K562 (cell line): ENCODE results near the gene CBX8. TPM values are rescaled to one million over a fixed set of nuclear protein-coding genes. Genes with fewer than 3 reads are reported as not detected.

Experiments
- C11orf30 ChIP-seq: fragments of 450-650 bp; IDR thresholded peaks from 2 replicates; pipeline ENCODE4 v1.6.1; 2016; ENCODE audit warnings: low read depth, mild to moderate bottlenecking
- CTCFL ChIP-seq: IDR thresholded peaks from 2 replicates; pipeline ENCODE4 v1.6.1; 2011; ENCODE audit warnings: borderline replicate concordance, low read depth, mild to moderate bottlenecking, moderate library complexity, low read length; ENCODE audit not compliant: insufficient read depth, poor library complexity, severe bottlenecking
- HDAC1 ChIP-seq, 2 experiments: fragments of 450-650 bp; IDR thresholded peaks; 2 replicates each; pipeline ENCODE4 v1.6.1; 2016 to 2017; ENCODE audit warnings: inconsistent platforms in 1 of 2, mild to moderate bottlenecking in 1 of 2, moderate library complexity in 1 of 2
- HNRNPUL1 ChIP-seq: fragments of 200-400 bp; formaldehyde crosslinking; IDR thresholded peaks from 2 replicates; pipeline ENCODE4 v1.6.1; 2017; ENCODE audit warnings: low read length
- LCOR ChIP-seq: sonication (generic); formaldehyde crosslinking; IDR thresholded peaks from 2 replicates; pipeline ENCODE4 v1.8.0; 2022; ENCODE audit warnings: mild to moderate bottlenecking, missing genetic modification reagents
- MTA1 ChIP-seq: fragments of 450-650 bp; IDR thresholded peaks from 2 replicates; pipeline ENCODE4 v1.6.1; 2017; ENCODE audit warnings: borderline replicate concordance
- SNIP1 ChIP-seq: fragments of 450-650 bp; IDR thresholded peaks from 2 replicates; pipeline ENCODE4 v1.7.1; 2017; ENCODE audit warnings: low read depth, mild to moderate bottlenecking
- TAF7 ChIP-seq: fragments of 450-650 bp; IDR thresholded peaks from 2 replicates; pipeline ENCODE4 v1.6.1; 2016; ENCODE audit warnings: missing genetic modification characterization, missing compliant biosample characterization
- ZC3H11A ChIP-seq: IDR thresholded peaks from 2 replicates; pipeline ENCODE4 v1.6.1; 2012; ENCODE audit warnings: low read depth, low read length, improper control_type of control experiment
- ZNF318 ChIP-seq, 2 experiments: fragments of 450-650 bp; IDR thresholded peaks; 2 replicates each; pipeline ENCODE4 v1.6.1; 2016; ENCODE audit warnings: mild to moderate bottlenecking in 2 of 2, borderline replicate concordance in 1 of 2, low read depth in 1 of 2, moderate library complexity in 1 of 2
- ZNF354B ChIP-seq: fragments of 250-450 bp; sonication (Bioruptor Pico); IDR thresholded peaks from 2 replicates; pipeline ENCODE4 v1.4.0; 2020
- ZNF398 ChIP-seq: fragments of 250-450 bp; sonication (Bioruptor Pico); IDR thresholded peaks from 2 replicates; pipeline ENCODE4 v1.8.0; 2021; ENCODE audit warnings: moderate library complexity, mild to moderate bottlenecking, inconsistent platforms
- polyA plus RNA-seq, 8 experiments: library from polyadenylated mRNA; depleted of rRNA in 4 of 8; stranded (reverse) in 5 of 8; unstranded in 3 of 8; fragments of >200 nt; fragmentation: Nextera tagmentation in 2 of 8; fragmentation: Illumina TruSeq in 1 of 8; extraction: Ambion mirVana in 2 of 8; extraction: Trizol in 1 of 8; gene quantifications; 2 replicates each; pipeline versions ENCODE4 v1.2.1 to v1.2.3, GENCODE V29; 2011 to 2014; ENCODE audit warnings: inconsistent platforms in 1 of 8, missing spikeins in 1 of 8
- total RNA-seq, 7 experiments: library from RNA; depleted of rRNA in 6 of 7; stranded (reverse); fragments of >200 nt in 6 of 7; fragmentation: Illumina TruSeq in 2 of 7; extraction: Trizol in 2 of 7; gene quantifications; 2 replicates each; pipeline versions ENCODE4 v1.2.1 to v1.2.3, GENCODE V29; 2011 to 2021; ENCODE audit warnings: low replicate concordance in 1 of 7

The CBX8 gene
- total and polyA plus RNA-seq, 9 of the 15 experiments (the other 6 are each of a cell fraction or from before 2014, with no cell fraction given) = 0.08 to 11.9 (median 2.6) TPM

GRCh38 chr17:79777120-79777893 lies 19.6 kb downstream of the CBX8 start (continued):
- TF ChIP-seq HDAC1 (IDR thresholded peaks at IDR 0.05) (peak in 1 of 2 experiments; percentile 61; a peak in 2 of 4 replicates), MTA1 (peak; percentile 77; the same call in 1 of the 2 replicates), SNIP1 (no peak), ZNF354B (no peak), ZNF318 (IDR thresholded peaks at IDR 0.05; ENCODE audit: borderline replicate concordance in 1 of 2, low read depth in 1 of 2) (no peak), TAF7 (tag) (no peak), LCOR (peak; percentile 90), ZNF398 (CRISPR knock-in tag) (no peak), ZC3H11A (no peak), HNRNPUL1 (no peak), CTCFL (peak; percentile 48), C11orf30 (no peak)
